Astrocyte of the spinal cord (primary cell): ENCODE data around the gene ABCB8.

Experiments used
- DNase-seq: peaks from one replicate; pipeline ENCODE4 v3.0.0; 2011; ENCODE audit warnings: low read depth, low spot score
- H3K4me3 ChIP-seq: 2 replicates; pipeline ENCODE4 v1.5.1; 2011; ENCODE audit warnings: low read depth, mild to moderate bottlenecking, low read length, moderate library complexity
- CTCF ChIP-seq: IDR thresholded peaks from 2 replicates; pipeline ENCODE4 v1.5.1; 2012; ENCODE audit warnings: low read depth, mild to moderate bottlenecking, low read length, inconsistent platforms
- in situ Hi-C: cut with HindIII; loops from 2 replicates; pipeline ENCODE4 v1.10.0; 2017; ENCODE audit warnings: low sequenced_read_pairs

ABCB8 gene

GRCh38 chr7:150986099-150986512, 42.1 kb upstream of the ABCB8 start:
- DNase-seq = peak; percentile 33
- in situ Hi-C loops = no loop called here
- peak; percentile 86 for TF ChIP-seq CTCF
- no peak overlapping the region for H3K4me3 ChIP-seq

DNA sequence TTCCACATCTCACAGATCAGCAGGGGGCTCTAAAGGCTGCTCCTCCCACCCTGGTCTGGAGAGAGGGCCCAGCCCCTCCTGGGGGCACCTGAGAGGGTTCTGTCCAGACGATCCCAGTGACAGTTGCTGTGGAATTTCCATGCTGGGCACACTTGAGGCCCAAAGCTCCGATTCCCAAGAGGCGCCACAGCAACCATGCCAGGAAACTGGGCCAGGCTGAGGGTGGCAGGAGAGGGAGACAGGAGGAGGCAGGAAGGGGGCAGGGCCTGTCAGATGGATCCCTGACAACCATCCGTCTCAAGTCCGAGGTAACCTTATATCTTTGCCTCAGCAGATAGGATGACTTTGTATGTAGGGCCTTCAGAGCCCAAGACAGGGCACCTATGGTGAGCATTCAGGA, 41.7 kb upstream of the ABCB8 start:
- TF ChIP-seq CTCF = no peak
- in situ Hi-C loops = no loop called here
- H3K4me3 ChIP-seq = no peak overlapping the region
- DNase-seq = no peak

DNA sequence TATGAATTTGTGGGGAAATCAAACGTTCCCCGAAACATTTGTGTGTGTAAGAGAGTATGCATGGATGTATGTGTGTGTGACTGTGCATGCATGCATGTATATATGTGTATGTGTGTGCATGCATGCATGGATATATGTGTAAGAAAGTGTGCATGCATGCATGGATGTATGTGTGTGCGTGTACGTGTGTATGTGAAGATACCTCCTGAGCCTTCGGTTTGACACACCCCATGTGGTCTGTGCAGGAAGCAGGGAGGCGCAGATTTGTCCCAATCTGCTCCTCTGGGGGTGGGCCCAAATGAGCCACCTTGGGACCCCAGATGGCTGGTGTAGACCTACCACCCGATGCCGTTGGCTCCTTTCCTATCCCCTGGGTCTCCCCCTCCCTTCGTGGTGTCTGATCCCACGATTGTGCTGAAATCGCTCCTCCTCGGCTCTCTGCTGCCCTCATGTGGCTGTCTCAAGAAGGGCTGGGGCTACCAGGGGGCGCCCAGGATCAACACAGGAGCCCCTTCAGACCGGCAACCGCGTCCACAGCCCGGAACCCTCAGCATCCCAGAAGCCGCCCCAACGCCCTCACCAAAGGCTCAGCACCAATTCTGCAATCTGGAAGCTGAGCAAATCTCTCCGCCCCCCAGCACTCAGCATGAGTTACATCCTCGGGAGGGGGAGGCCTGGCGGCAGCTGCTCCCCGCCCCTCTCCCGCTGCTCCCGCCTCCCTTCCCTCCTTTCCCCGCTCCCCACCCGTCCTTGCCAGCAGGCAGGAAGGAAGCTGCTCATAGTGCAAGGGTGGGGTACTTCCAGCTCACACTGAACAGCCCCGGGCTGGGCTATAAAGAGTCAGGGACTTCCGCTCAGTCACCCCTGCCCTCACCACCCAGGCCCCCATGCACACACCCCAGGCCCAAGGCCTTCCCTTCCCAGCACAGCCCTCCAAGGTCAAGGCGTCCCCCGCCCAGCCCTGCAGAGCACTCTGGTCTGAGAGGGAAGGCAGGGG, 39.7 kb upstream of the ABCB8 start:
- H3K4me3 ChIP-seq = no peak overlapping the region
- in situ Hi-C loops = no loop called here
- DNase-seq = no peak
- TF ChIP-seq CTCF = peak; percentile 86

DNA sequence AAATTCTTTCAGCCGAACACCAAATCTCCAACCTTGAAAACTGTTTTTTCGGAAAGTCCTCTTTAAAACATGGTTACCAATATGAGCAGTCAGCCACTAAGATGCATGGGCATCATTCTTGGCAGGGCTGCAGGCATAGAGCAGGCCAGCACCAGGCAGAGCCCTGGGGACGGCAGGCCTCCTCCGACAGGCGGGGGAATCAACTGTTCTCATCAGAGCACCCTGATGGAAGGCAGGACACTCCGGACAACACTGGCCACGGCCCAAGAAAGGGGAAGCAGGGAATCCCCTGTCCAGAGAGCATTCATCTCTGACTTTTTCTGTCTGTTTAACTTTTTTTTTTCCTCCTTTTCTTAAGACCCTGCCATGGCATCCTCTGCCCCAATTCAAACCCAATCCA, 38.8 kb upstream of the ABCB8 start:
- no peak overlapping the region for H3K4me3 ChIP-seq
- in situ Hi-C loops = no loop called here
- no peak for DNase-seq
- TF ChIP-seq CTCF = no peak

DNA sequence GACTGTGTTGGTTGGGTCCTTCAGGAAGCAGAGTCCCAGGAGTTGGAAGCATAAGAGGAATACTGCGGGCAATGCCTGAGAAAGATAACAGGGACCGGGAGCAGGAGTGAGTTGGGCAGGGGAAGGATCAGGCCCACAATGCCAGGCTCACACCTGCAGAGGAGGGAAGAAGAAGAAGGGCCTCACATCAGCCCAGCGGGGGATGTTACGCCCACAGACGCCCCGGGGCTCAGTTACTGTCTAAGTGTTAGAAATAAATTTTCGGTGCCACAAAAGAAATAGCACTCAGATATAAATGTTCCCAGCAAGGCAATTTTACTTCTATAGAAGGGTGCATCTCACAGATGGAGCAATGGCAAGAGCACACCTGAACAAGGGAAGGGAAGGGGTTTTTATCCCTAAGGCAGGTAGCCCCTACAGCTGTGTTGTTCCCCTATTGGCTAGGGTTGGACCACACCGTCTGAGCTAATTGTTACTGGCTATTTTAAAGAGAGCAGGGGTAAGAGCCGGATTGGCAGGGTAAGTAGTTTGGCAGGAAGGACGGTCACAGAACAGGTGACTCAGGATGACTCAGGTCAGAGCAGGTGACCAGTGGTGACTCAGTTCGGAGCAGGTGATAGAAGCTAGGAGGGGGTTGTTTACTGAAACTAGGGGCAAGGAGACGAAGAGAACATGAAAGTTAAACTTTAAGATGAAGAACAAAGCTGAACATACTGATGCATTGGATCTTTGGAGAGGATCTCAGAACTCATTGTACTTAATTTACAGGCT, 37.6 kb upstream of the ABCB8 start, which contains the start of gene NOS3:
Gene NOS3, plus strand, starts transcription at position 602 of the 771 bp plus-strand sequence. CDS start 2,787 bp downstream, outside the sequence.
- in situ Hi-C loops = no loop called here
- DNase-seq = no peak
- TF ChIP-seq CTCF = no peak
- no peak within 1 kb of the TSS for H3K4me3 ChIP-seq

DNA sequence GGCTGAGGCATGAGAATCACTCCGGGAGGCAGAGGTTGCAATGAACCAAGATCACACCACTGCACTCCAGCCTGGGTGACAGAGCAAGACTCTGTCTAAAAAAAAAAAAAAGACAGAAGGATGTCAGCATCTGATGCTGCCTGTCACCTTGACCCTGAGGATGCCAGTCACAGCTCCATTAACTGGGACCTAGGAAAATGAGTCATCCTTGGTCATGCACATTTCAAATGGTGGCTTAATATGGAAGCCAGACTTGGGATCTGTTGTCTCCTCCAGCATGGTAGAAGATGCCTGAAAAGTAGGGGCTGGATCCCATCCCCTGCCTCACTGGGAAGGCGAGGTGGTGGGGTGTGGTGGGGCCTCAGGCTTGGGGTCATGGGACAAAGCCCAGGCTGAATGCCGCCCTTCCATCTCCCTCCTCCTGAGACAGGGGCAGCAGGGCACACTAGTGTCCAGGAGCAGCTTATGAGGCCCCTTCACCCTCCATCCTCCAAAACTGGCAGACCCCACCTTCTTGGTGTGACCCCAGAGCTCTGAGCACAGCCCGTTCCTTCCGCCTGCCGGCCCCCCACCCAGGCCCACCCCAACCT, 36.1 kb upstream of the ABCB8 start:
- H3K4me3 ChIP-seq = no peak overlapping the region
- no peak for DNase-seq
- in situ Hi-C loops = no loop called here
- TF ChIP-seq CTCF = no peak
